Stimulated activated CD4-positive, alpha-beta T cell treated with anti-CD3 and anti-CD28 coated beads, Interleukin-1b, Interleukin-23, amount 100 ng/mL, for 48 hours (primary cell): ENCODE results near the gene TICAM1.
"Not testable (repeated sequence)": the region's sequence is repeated elsewhere in the genome, so short reads cannot be mapped to it uniquely, and the experiment has no call there.

Source experiments
- DNase-seq: peaks from one replicate; pipeline ENCODE4 v3.0.0-alpha.2; 2020

Gene TICAM1

DNA sequence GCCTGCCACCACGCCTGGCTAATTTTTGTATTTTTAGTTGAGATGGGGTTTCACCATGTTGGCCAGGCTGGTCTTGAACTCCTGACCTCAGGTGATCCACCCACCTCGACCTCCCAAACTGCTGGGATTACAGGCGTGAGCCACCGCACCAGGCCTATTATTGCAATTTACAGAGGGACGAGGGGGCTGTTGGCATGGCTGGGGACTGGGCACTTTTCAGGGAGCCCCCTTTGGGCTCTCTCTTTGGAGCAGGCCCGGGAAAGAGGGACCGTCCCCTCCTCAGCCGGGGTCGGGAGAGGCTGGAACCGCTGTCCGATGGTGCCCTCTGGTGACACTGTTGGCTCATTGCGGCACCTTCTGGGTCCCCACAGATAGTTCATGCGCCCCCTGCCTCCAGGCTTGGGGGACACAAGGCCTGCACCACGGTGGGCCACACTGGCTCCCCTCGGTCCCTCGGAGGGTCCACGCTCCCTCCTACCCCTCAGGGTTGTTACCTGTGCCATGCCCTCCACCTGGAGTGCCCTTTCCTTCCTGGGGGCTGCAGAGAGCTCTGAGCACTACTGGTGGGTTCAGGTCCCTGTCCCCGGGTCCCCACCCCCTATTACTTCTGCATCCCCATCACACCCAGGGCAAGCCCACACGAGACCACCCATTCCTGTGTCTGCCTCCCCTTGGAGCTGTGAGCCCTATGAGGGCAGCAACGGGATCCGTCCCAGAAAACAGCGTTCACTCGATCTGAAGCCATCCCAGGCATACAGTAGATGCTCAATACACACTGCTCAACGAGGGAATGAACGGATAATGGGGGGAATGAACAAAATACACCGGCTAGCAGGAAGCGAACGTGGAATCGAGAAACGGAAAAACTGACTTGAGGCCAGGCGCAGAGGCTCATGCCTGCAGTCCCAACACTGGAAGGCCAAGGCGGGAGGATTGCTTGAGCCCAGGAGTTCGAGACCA, 27.5 kb downstream of the TICAM1 start:
- DNase-seq = peak; percentile 64

DNA sequence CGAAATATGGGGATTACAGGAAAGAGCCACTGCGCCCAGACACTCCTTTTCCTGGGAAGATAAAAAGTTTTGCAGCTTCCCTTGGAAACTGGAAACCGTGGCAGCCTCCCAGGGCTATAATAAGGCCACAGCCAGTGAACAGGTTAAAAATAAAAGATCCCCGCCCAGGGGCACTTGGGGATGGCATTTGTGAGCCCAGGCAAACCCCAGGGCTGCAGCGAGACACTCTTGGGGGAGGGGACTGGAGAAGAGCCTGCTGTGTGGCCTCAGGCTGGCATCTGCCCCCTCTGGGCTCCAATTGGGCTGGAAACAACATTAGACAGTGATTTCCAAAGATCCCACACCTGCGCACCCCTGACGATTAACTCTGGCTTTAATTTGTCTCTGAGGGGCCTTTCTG, 28.8 kb downstream of the TICAM1 start:
- DNase-seq = no peak

DNA sequence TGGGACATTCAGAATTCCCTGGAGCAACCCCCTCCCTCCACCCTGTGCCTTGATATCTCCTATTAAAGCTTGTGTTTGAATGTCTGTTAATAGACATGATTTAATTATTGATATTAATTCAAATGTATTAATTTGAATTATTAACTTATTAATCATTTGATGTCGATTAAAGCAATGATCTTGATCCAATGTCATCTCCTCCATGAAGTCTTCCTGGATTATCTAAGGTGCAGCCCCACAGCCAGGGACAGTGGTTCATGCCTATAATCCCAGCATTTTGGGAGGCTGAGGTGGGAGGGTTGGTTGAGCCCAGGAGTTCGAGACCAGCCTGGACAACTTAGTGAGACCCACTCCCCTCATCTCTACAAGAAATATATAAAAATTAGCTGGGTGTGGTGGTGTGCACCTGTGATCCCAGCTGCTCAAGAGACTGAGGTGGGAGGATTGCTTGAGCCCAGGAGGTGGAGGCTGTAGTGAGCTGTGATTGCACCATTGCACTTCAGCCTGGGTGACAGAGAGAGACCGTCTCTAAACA, 30.4 kb downstream of the TICAM1 start:
- no peak for DNase-seq

DNA sequence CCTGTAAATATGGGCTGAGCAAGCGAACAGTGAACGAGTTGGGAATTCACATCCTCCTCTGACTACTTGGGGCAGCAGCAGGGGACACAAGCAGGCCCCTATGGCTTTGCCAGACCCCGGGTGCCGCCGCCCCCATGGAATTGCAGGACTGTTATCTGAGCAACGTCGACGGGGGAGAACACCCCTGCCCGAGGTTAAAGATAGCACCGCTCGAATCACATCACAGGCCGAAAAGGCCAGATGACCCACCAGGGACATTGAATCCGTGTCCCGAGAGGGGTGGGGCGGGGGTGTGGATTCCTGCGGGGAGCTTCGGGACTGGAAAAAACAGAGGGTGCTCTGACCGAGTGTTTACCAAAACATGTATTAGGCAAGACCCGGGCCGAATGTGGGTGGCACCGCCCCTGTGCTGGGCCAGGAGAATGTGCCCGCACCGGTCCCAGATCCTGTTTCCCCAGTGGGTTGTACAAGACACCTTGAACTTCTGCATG, 30.9 kb downstream of the TICAM1 start:
- DNase-seq = no peak

DNA sequence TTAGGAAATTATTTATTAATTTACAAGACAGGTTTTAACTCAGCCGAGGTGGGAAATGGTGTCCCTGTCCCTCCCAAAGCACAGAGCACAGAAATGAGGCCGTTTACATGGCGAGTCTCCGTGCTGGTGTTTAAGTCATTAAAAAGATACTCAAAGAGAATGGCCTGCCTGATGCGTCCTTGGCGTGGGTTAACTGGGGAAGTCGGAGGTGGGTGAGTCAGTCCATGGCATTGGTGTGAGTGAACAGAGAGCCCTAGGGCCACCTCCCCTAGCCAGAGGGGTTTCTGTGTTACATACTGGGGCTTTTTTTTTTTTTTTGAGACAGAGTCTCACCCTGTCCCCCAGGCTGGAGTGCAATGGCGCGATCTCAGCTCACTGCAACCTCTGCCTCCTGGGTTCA, 36.1 kb downstream of the TICAM1 start:
- no peak for DNase-seq

DNA sequence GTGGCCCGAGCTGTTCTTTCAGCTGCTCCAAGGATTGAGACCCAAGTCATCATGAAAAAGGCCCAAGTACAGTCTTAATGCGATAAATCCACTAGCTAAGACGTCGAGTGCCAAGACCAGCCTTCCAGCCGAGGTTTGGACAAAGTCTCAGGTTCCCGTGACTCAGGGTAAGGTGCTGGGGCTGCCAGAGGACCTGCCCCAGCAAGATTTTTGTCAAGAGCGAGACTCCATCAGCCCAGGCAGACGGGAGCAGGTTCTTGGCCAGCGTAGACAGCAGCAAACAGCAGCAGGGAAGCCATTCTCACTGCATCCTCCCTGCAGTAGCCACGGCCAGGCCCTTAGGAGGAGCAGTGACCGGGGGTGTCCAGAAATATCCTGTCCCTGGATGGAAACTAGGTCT, 36.5 kb downstream of the TICAM1 start:
- no peak for DNase-seq

DNA sequence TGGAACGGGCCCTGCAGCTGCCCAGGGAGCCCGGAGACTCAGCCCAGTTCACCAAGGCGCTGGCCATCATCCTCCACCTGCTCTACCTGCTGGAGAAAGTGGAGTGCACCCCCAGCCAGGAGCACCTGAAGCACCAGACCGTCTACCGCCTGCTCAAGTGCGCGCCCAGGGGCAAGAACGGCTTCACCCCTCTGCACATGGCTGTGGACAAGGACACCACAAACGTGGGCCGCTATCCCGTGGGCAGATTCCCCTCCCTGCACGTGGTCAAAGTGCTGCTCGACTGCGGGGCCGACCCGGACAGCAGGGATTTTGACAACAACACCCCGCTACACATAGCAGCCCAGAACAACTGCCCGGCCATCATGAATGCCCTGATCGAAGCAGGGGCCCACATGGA, 38.2 kb downstream of the TICAM1 start:
- DNase-seq = not testable (repeated sequence)

DNA sequence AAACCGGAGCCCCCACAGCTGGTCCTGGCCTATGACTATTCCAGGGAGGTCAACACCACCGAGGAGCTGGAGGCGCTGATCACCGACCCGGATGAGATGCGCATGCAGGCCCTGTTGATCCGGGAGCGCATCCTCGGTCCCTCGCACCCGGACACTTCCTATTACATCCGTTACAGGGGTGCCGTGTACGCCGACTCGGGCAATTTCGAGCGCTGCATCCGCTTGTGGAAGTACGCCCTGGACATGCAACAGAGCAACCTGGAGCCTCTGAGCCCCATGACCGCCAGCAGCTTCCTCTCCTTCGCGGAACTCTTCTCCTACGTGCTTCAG, 38.7 kb downstream of the TICAM1 start:
- DNase-seq = not testable (repeated sequence)

DNA sequence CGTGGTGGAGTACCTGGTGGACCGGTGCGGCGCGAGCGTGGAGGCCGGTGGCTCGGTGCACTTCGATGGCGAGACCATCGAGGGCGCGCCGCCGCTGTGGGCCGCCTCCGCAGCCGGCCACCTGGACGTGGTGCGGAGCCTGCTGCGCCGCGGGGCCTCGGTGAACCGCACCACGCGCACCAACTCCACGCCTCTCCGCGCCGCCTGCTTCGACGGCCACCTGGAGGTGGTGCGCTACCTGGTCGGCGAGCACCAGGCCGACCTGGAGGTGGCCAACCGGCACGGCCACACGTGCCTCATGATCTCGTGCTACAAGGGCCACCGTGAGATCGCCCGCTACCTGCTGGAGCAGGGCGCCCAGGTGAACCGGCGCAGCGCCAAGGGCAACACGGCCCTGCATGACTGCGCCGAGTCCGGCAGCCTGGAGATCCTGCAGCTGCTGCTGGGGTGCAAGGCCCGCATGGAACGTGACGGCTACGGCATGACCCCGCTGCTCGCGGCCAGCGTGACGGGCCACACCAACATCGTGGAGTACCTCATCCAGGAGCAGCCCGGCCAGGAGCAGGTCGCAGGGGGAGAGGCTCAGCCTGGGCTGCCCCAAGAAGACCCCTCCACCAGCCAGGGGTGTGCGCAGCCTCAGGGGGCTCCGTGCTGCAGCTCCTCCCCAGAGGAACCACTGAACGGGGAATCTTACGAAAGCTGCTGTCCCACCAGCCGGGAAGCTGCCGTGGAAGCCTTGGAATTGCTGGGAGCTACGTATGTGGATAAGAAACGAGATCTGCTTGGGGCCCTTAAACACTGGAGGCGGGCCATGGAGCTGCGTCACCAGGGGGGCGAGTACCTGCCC, 39.3 kb downstream of the TICAM1 start:
- DNase-seq = not testable (repeated sequence)

DNA sequence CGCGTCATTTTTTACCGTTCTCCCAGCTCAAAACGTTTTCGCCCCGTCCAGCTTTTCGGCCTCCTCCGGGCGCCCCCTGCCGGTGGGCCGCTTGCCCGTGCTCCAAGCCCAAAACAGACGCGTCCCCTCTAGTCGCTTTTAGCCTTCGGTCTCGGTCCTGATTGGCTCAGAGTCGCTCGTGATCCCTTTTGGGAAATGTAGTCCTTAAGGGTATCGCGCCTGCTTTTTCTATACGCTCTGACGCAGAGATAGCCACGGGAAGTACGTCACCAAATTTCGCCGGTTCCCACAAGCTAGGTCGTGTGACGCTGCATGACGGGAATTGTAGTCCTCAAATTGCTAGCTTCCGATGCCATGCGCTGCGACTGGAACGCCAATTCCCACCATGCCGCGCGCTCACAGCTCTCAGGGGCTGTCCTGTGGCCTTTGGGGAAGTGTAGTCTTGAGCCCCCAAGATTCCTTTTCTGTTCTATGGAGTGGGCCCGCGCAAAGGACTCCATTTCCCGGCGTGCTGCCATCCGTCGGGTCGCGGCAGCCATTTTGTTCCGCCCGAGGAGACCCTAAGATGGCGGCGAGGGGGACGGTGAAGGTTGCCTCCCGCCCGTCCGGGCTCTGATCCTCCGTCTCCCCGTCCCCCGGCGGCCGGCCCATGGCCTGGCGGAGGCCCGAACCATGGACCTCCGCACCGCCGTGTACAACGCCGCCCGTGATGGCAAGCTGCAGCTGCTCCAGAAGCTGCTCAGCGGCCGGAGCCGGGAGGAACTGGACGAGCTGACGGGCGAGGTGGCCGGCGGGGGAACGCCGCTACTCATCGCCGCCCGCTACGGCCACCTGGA, 40.1 kb downstream of the TICAM1 start, which contains the start of gene FEM1A:
FEM1A (plus strand) TSS at position 552 of the 836 bp plus-strand sequence; CDS start at position 673, 121 bp downstream.
- DNase-seq = peak; percentile 98

DNA sequence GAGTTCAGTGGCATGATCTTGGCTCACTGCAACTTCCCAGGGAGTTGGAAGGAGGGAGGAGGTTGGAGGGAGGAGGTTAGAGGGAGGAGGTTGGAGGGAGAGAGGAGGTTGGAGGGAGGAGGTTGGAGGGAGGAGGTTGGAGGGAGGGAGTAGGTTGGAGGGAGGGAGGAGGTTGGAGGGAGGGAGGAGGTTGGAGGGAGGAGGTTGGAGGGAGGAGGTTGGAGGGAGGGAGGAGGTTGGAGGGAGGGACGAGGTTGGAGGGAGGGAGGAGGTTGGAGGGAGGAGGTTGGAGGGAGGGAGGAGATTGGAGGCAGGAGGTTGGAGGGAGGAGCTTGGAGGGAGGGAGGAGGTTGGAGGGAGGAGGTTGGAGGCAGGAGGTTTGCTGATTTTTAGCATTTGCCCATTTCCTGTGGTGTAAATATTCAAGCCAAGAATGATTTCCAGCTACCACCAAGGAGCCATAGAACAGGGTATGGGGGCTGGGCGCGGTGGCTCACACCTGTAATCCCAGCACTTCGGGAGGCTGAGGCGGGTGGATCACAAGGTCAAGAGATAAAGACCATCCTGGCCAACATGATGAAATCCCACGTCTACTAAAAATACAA, 45.0 kb downstream of the TICAM1 start:
- DNase-seq = not testable (repeated sequence)

DNA sequence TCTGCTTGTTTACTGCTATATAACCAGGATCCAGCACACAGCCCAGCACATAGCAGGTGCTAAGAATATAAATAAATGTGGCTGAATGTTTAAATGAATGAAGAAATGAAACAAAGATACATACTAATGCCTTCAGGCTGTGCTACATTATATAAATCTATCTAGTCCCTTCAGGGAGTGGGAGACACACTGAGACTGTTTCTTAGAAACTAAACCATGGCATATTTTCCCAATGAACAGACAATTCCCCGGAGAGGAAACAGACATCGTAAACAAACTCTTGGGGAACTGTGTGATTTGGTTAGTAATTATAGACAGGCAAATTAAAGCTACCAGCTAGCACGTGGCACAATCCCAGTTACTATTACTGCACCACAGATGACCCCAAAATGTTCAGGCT, 49.7 kb downstream of the TICAM1 start:
- DNase-seq = no peak

DNA sequence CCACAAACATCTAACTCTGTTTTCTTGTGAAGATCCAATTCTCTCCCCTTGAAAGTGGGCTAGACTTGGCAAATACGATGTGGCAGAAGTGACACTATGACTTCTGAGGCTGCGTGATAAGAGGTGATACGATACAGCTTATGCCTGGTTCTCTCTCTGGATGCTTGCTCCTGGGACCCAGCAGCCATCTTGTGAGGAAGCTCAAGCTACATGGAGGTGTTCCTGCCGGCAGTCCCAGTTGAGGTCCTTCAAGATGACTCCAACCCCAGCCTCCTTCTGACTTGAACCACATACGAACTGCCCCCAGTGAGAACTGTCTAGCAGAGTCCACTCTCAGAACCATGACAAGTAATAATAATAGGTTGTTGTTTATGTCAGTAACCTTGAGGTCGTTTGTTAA, 50.7 kb downstream of the TICAM1 start:
- no peak for DNase-seq

DNA sequence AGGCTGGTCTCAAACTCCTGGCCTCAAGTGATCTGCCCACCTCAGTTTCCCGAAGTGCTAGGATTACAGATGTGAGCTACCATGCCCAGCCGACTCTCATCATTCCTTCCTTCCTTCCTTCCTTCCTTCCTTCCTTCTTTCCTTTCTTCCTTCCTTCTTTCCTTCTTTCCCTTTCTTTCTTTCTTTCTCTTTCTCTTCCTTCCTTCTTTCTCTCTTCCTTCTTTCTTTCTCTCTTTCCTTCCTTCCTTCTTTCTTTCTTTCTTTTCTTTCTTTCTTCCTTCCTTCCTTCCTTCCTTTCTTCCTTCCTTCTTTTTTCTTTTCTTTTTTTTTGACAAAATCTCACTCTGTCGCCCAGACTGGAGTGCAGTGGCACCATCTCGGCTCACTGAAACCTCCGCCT, 53.4 kb downstream of the TICAM1 start:
- DNase-seq = not testable (repeated sequence)

DNA sequence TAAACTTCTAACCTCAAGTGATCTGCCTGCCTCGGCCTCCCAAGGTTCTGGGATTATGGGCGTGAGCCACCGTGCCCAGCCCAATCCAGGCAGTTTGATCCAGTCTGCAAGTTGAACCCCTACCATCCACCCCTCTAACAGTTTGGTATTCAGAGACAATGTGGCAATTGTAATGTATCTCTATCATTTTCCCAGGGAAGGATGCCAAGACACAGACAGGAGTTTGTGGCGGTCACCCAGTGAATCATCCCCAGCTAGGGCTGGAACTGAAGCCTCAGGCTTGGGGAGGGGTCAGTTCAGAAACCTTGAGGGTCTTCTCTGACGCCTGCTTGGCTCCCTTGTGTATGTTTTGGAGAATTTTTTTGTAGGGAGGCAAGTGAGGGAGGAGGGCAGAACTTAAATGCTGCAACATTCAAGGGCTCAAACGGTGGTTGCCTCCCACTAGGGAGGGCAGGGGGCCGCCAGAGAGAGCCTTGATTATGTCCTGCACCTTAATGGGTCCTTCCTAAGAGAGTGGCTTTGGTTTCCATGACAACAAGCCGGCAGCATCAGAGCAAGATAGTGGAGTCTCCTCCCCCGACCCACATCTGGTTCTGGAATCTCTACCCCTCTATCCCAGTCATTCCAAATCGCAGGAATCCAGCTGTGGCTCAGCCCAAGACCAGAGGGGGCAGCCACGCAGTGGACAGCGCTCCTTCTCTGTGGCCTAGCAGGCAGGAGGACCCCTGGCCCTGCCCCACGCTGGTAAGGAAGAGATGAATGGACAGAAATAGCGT, 54.9 kb downstream of the TICAM1 start:
- no peak for DNase-seq

DNA sequence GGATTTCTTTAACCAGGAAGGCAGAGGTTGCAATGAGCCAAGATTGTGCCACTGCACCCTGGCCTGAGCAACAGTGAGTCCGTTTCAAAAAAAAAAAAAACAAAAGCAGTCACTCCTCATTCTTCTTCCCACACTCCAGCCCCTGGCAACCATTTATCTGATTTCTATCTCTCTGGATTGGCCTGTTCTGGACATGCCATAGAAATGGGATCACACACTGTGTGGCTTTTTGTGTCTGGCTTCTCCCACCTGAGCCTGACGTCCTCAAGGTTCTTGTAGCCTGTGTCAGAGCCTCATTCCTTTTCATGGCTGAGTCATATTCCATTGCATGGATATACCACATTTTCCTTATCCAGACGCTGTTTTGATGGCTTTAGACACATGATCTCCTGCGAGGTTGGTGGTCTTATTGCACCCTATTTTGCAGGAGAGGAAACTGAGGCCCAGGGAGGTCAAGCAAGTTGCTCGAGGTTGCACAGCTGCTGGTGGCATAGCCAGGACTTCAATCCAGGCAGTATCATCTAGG, 55.8 kb downstream of the TICAM1 start:
- no peak for DNase-seq

DNA sequence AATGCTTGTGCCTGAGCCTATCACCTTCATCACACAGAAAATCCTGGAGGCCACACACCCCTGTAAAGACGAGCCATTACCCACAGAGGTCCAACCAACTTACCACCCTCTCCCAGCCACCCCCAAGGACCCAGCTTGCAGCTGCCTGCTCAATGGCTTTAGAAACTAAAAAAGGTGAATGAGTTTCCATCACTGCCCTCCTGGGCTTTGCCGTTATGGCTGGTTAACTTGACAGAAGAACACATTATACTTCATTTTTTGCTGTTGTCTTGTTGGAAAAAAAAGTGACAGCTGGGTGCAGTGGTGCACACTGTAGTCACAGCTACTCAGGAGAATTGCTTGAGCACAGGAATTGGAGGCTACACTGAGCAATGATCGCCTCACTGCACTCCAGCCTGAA, 57.4 kb downstream of the TICAM1 start:
- DNase-seq = no peak

DNA sequence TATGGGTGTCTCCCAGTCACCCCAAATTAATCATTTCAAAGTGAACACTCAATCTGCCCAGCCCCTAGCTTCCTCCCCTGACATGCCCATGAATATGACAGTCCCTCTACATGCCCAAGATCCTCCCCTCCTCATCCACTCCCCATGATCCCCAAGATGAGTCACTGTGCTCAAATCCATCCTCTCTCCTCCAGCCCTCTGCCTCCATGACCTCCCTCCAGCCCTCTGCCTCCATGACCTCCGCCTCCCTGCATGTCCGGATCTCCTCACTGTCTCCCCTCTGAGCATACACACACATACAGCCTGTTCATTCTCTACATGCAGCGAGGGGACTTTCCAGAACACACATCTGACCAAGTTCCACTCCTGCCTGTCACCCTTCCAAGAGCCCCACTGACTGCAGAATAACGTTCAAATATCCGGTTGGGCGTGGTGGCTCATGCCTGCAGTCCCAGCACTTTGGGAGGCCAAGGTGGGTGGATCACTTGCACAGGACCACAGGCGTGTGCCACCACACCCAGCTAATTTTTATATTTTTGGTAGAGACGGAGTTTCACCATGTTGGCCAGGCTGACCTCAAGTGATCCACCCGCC, 58.4 kb downstream of the TICAM1 start:
- DNase-seq = no peak

DNA sequence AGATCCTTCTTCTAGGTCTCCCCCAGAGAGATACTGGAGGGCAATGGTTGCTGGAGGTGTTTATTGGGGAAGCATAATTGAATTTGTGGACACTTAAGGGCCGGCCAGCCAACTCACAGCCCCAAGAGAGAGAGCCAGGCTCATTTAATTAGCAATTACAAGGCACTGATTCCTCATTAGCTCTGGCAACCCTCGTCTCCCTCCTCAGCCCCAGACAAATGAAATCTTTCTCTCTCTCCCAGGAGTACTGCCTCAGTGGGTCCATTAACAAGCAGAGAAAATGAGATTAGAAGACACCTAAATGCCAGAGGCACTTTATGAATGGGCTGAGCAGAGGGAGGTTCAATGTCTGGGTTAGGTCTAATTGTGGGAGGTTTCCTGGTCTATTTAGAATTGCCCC, 58.9 kb downstream of the TICAM1 start:
- DNase-seq = no peak
